Smooth muscle cell (in vitro differentiated cells): Measurements from ENCODE around the gene GLIS1. TPM values are rescaled to one million over a fixed set of nuclear protein-coding genes. Genes with fewer than 3 reads are reported as not detected.

Experiments
- DNase-seq: peaks from one replicate; lab custom pipeline; 2025; ENCODE audit not compliant: unreplicated experiment; lab: John Stamatoyannopoulos, UW
- H2AFZ ChIP-seq: fragments of 200-600 bp; sonication (generic); 2 replicates; pipeline ENCODE4 v1.6.0; 2016; ENCODE audit warnings: antibody characterized with exemption, low read depth, mild to moderate bottlenecking
- H3F3A ChIP-seq: fragments of 200-600 bp; sonication (generic); 2 replicates; pipeline ENCODE4 v1.6.0; 2017; ENCODE audit warnings: antibody characterized with exemption, low read depth
- H3K27ac ChIP-seq: fragments of 200-600 bp; sonication (generic); 2 replicates; pipeline ENCODE4 v1.5.1; 2016; ENCODE audit warnings: low read depth, mild to moderate bottlenecking
- H3K27me3 ChIP-seq: fragments of 200-600 bp; sonication (generic); 2 replicates; pipeline ENCODE4 v1.6.1; 2016; ENCODE audit warnings: low read depth, mild to moderate bottlenecking
- H3K36me3 ChIP-seq: fragments of 200-600 bp; sonication (generic); 2 replicates; pipeline ENCODE4 v1.5.1; 2016; ENCODE audit warnings: low read depth
- H3K4me1 ChIP-seq: fragments of 200-600 bp; sonication (generic); 2 replicates; pipeline ENCODE4 v1.5.1; 2016; ENCODE audit warnings: low read depth
- H3K4me2 ChIP-seq: fragments of 200-600 bp; sonication (generic); 2 replicates; pipeline ENCODE4 v1.6.0; 2016; ENCODE audit warnings: mild to moderate bottlenecking
- H3K4me3 ChIP-seq: fragments of 200-600 bp; sonication (generic); 2 replicates; pipeline ENCODE4 v1.5.1; 2016; ENCODE audit warnings: mild to moderate bottlenecking
- H3K79me2 ChIP-seq: fragments of 200-600 bp; sonication (generic); 2 replicates; pipeline ENCODE4 v1.6.0; 2016; ENCODE audit warnings: low read depth, mild to moderate bottlenecking
- H3K9ac ChIP-seq: fragments of 200-600 bp; sonication (generic); 2 replicates; pipeline ENCODE4 v1.6.0; 2016; ENCODE audit warnings: low read depth
- H3K9me3 ChIP-seq: fragments of 200-600 bp; sonication (generic); replicated peaks from 2 replicates; pipeline ENCODE4 v1.5.1; 2016; ENCODE audit warnings: low read depth
- H4K20me1 ChIP-seq: fragments of 200-600 bp; sonication (generic); 2 replicates; pipeline ENCODE4 v1.6.0; 2016; ENCODE audit warnings: low read depth
- WGBS: methylation state at CpG from one replicate; pipeline ENCODE4 v1.1.7; 2016; ENCODE audit warnings: low lambda C conversion rate; 5-methylcytosine and 5-hydroxymethylcytosine counted together
- polyA plus RNA-seq: library from polyadenylated mRNA; unstranded; fragments of >200 nt; fragmentation: Nextera tagmentation; extraction: Ambion mirVana; gene quantifications from 2 replicates; pipeline ENCODE4 v1.2.1, GENCODE V29; 2016
- total RNA-seq: library from RNA; depleted of rRNA; stranded (reverse); fragments of >200 nt; gene quantifications from 2 replicates; pipeline ENCODE4 v1.2.3, GENCODE V29; 2014
- TF ChIP-seq, protein P1 (sequence below): fragments of 200-600 bp; sonication (generic); IDR thresholded peaks from 2 replicates; pipeline ENCODE4 v1.5.1; 2017; ENCODE audit warnings: borderline replicate concordance, mild to moderate bottlenecking, antibody characterized with exemption; ENCODE audit not compliant: insufficient read depth, poor library complexity, severe bottlenecking

GLIS1 gene
- total and polyA plus RNA-seq, 2 experiments from 2014 or later = 0.36 to 4.9 TPM

DNA sequence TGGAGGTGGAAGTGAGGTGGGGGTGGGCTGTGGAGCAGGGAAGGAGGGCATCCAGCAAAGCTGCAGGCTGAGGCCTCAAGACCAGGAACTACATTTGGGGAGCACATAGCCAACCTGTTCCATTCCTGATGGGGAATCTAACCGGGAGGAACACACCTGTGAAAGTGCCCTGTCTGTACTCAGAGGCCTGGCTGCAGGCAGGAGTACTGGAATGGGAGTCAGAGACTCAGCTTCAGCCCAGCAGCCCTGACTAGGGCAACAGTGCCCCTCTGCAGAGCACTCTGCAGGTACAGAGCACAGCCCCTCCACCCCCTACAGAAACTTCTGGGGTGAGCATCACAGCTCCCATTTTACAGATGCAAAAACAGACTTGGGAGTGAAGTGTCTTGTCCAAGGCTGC lies 153.4 kb downstream of the GLIS1 start:
- Histone ChIP-seq H3K79me2 (no peaks in the 10 kb centered on the region), H4K20me1 (no peaks in the 10 kb centered on the region), H3K4me2 (peak overlapping the region; percentile 30), H3K36me3 (no peaks in the 10 kb centered on the region), H3F3A (peaks cover 3% of the 10 kb centered on the region), H3K4me3 (no peak overlapping the region), H3K4me1 (peaks cover 14% of the 10 kb centered on the region), H3K9me3 (no peaks in the 10 kb centered on the region), H3K27ac (peak overlapping the region; percentile 73), H2AFZ (no peak overlapping the region), H3K9ac (no peak overlapping the region), H3K27me3 (no peaks in the 10 kb centered on the region)
- TF ChIP-seq, protein P1, sequence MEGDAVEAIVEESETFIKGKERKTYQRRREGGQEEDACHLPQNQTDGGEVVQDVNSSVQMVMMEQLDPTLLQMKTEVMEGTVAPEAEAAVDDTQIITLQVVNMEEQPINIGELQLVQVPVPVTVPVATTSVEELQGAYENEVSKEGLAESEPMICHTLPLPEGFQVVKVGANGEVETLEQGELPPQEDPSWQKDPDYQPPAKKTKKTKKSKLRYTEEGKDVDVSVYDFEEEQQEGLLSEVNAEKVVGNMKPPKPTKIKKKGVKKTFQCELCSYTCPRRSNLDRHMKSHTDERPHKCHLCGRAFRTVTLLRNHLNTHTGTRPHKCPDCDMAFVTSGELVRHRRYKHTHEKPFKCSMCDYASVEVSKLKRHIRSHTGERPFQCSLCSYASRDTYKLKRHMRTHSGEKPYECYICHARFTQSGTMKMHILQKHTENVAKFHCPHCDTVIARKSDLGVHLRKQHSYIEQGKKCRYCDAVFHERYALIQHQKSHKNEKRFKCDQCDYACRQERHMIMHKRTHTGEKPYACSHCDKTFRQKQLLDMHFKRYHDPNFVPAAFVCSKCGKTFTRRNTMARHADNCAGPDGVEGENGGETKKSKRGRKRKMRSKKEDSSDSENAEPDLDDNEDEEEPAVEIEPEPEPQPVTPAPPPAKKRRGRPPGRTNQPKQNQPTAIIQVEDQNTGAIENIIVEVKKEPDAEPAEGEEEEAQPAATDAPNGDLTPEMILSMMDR = no peak
- 100% methylated on average over 1 of the region's 1 CpG for WGBS
- DNase-seq = no peak

DNA sequence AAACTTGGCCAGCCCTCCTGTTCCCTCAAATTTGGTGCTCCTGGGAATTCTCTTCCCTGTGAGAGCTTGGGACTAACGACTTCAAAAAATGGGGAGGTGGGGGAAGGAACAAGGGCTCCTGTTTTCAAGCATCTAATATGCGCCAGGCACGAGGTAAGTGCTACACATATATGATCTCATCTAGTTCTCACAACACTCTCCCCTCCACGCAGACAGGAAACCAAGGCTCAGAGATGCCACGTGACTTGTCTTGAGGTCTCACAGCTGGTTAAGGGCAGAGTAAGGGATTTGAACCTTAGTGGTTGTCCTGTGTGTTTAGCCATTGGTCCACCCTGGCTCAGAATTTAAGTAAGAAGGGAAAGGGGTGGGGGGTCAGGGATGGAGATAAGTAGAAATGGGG lies 153.8 kb downstream of the GLIS1 start:
- no peaks in the 10 kb centered on the region for H3K36me3 ChIP-seq
- TF ChIP-seq, protein P1 = no peak
- 35% methylated on average over 5 of the region's 5 CpGs for WGBS
- H3K27me3 ChIP-seq = no peaks in the 10 kb centered on the region
- no peaks in the 10 kb centered on the region for H4K20me1 ChIP-seq
- no peak overlapping the region for H3K4me3 ChIP-seq
- H3K27ac ChIP-seq = peak overlapping the region; percentile 73
- peaks cover 10% of the 10 kb centered on the region for H3K4me1 ChIP-seq
- H3K79me2 ChIP-seq = no peaks in the 10 kb centered on the region
- H3F3A ChIP-seq = no peaks in the 10 kb centered on the region
- no peak for DNase-seq
- H3K4me2 ChIP-seq = peak overlapping the region; percentile 30
- H2AFZ ChIP-seq = no peak overlapping the region
- H3K9me3 ChIP-seq = no peaks in the 10 kb centered on the region
- peak overlapping the region; percentile 62 for H3K9ac ChIP-seq

DNA sequence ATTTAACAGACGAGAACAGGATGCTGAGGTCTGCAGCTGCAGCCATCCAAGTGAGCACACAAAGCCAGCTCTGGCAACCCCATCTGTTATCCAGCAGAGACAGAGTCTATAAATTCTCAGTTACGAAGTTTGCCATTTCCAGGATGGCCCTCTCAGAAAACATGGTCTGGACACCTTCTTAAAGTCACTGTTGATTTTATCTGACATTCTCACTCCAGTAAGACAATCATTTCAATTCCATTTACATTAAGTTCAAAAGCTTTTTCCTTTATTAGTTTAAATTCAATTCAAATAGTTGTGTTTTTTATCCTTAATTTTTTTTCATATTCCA lies 154.2 kb downstream of the GLIS1 start:
- WGBS = 31% methylated on average over 2 of the region's 2 CpGs
- Histone ChIP-seq H3K27ac (peak overlapping the region; percentile 73), H3F3A (no peaks in the 10 kb centered on the region), H4K20me1 (no peaks in the 10 kb centered on the region), H2AFZ (no peak overlapping the region), H3K4me2 (peak overlapping the region; percentile 30), H3K4me1 (peaks cover 10% of the 10 kb centered on the region), H3K79me2 (no peaks in the 10 kb centered on the region), H3K4me3 (no peak overlapping the region), H3K9ac (peak overlapping the region; percentile 62), H3K27me3 (no peaks in the 10 kb centered on the region), H3K9me3 (no peaks in the 10 kb centered on the region), H3K36me3 (no peaks in the 10 kb centered on the region)
- TF ChIP-seq, protein P1 = no peak
- DNase-seq = no peak

DNA sequence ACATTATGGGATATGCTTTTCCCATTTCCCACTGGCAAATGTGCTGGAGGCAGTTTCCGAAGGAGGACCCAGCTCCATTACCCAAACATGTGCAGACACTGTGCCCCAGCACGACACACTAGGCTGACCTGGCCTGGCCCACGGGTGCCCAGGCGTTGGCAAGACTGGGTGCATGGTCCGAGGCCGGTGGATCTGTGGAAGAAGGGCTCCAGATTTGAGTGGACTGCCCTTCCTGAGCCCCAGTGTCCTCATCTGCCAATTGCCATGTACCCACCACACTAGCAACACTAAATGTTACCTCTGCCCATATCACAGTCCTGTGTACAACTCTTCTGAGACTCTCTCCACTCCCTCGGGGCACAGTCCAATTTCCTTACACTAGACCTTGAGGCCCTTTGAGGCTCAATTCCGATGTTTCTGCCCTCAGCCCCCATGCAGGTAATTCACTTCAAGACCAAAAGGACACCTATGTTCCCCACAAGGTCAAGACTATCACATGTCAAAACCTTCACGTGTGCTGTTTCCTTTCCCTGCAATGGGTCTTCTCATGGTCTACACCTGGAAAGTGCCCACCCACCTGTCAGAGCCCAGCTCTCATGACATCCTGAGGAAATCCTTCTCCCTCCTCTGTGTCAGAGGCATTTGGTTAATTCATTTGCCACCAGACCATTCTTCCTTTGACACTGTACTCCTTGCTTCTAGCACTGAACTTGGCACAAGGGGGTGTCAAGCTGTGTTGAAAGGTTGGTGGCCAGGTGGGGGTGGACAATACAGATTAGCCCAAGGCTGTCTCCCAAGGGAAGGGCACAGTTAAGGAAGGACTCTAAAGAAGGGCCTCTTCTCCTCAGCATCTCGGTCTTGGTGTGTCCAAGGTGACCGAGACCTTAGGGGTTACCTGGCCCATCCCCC lies 154.8 kb downstream of the GLIS1 start:
- no peak overlapping the region for H3K4me3 ChIP-seq
- H3K9ac ChIP-seq = peak overlapping the region; percentile 62
- no peaks in the 10 kb centered on the region for H3F3A ChIP-seq
- H3K9me3 ChIP-seq = no peaks in the 10 kb centered on the region
- H3K4me1 ChIP-seq = peaks cover 10% of the 10 kb centered on the region
- no peaks in the 10 kb centered on the region for H3K36me3 ChIP-seq
- H2AFZ ChIP-seq = no peak overlapping the region
- no peaks in the 10 kb centered on the region for H3K27me3 ChIP-seq
- no peaks in the 10 kb centered on the region for H3K79me2 ChIP-seq
- WGBS = 75% methylated on average over 11 of the region's 11 CpGs
- DNase-seq = no peak
- peak overlapping the region; percentile 73 for H3K27ac ChIP-seq
- TF ChIP-seq, protein P1 = no peak
- no peaks in the 10 kb centered on the region for H4K20me1 ChIP-seq
- H3K4me2 ChIP-seq = peak overlapping the region; percentile 40
